Measurements from ENCODE around the gene YIPF4. TPM values are rescaled to one million over a fixed set of nuclear protein-coding genes. Genes with fewer than 3 reads are reported as not detected.
A peak's percentile ranks its signal among the peaks of the same experiment; 100 is the strongest.

Gene YIPF4
- total and polyA plus RNA-seq, 2 of the 8 experiments (the other 6 are each of a cell fraction or from before 2014, with no cell fraction given), result 2.9 to 21.4 TPM

- H3K23ac ChIP-seq (ENCODE audit: insufficient read length), result no peak overlapping the region
- H4K8ac ChIP-seq (ENCODE audit: extremely low read depth, insufficient read depth, low read length), result peak overlapping the region; percentile 86; the same call in 1 of the 2 replicates
- H3K56ac ChIP-seq (replicated peaks; ENCODE audit: insufficient read length, low read depth, low read length), result peak overlapping the region; percentile 3
- peaks cover 3 to 7% of the 10 kb centered on the region in 2 experiments for H4K20me1 ChIP-seq (replicated peaks in 1 of 2; ENCODE audit: control insufficient read depth in 1 of 2, insufficient read depth in 2 of 2, low read length in 2 of 2)
- 12% methylated on average over 10 of the region's 10 CpGs; no CpG with 5 or more reads in 1 of the 2 experiments for WGBS, 2 experiments (ENCODE audit: extremely low coverage in 1 of 2, insufficient coverage in 1 of 2, insufficient read length in 1 of 2, insufficient replicate concordance in 2 of 2, low coverage in 1 of 2, low lambda C conversion rate in 2 of 2, missing lambda C conversion rate in 1 of 2)
- peak overlapping the region; percentile 47 for H2AFZ ChIP-seq (ENCODE audit: low read length)
- CTCF ChIA-PET (ENCODE audit: partially characterized antibody), result no interaction called here
- no peaks in the 10 kb centered on the region for H3K36me3 ChIP-seq (ENCODE audit: control insufficient read depth in 2 of 4, insufficient read depth in 4 of 4, low read length in 3 of 4)
- POLR2A ChIA-PET (ENCODE audit: partially characterized antibody), result interaction anchor here (0.5 to 2.0 kb wide), 7 partner anchors 8 to 328 kb away, joined by 3 to 8 read pairs (median 3); partner anchors contain the start of genes SLC30A6 and YIPF4
- peak overlapping the region; percentile 83 for H3K18ac ChIP-seq (ENCODE audit: extremely low read depth, low read length)
- H4K91ac ChIP-seq (replicated peaks; ENCODE audit: insufficient read length, low read length), result peak overlapping the region; percentile 69
- peak overlapping the region; percentile 87; the same call in 1 of the 2 replicates for H2BK5ac ChIP-seq (ENCODE audit: low read depth, low read length)
- no peak overlapping the region for H2AK5ac ChIP-seq (ENCODE audit: low read depth, low read length)
- peak overlapping the region; percentile 75 to 97 (median 96) for H3K4me3 ChIP-seq (ENCODE audit: extremely low read depth in 1 of 4, insufficient read depth in 2 of 4, low read depth in 3 of 4, low read length in 4 of 4)
- no peak overlapping the region for H2BK12ac ChIP-seq (ENCODE audit: low read depth, low read length)
- peak overlapping the region; percentile 46 for H4K5ac ChIP-seq (ENCODE audit: insufficient read length, low read depth, low read length)
- H3K4me1 ChIP-seq (replicated peaks in 1 of 4; ENCODE audit: control insufficient read depth in 3 of 4, insufficient read depth in 4 of 4, low read length in 3 of 4), result peaks cover 0 to 7% (median 3%) of the 10 kb centered on the region in 4 experiments; a peak in 4 of 7 replicates
- DNase-seq (ENCODE audit: low read depth in 1 of 2, low spot score in 2 of 2) (no peak), FAIRE-seq (no peak)
- H3K79me2 ChIP-seq (ENCODE audit: control insufficient read depth in 1 of 2, insufficient read depth in 2 of 2, low read length in 2 of 2), result peaks cover 11 to 33% of the 10 kb centered on the region in 2 experiments; a peak in 3 of 4 replicates
- H3K27ac ChIP-seq (ENCODE audit: low read depth, low read length), result peak overlapping the region; percentile 83
- H3K4ac ChIP-seq (replicated peaks; ENCODE audit: insufficient read length, low read depth, low read length), result peak overlapping the region; percentile 3
- peak overlapping the region; percentile 82 to 85 for H3K4me2 ChIP-seq (ENCODE audit: insufficient read depth in 1 of 2, low read depth in 2 of 2, low read length in 2 of 2)
- peak overlapping the region; percentile 73 to 92 (median 84) for H3K9ac ChIP-seq (replicated peaks in 1 of 4; ENCODE audit: extremely low read depth in 1 of 4, low read depth in 3 of 4, low read length in 3 of 4)
- H2BK120ac ChIP-seq (replicated peaks; ENCODE audit: low read depth, low read length), result no peak overlapping the region
- H2BK20ac ChIP-seq (ENCODE audit: low read length), result no peak overlapping the region
- peaks cover 6% of the 10 kb centered on the region; the same call in 1 of the 2 replicates for H3K23me2 ChIP-seq (ENCODE audit: low read depth, low read length)
- H3K27me3 ChIP-seq (replicated peaks in 1 of 4; ENCODE audit: control insufficient read depth in 3 of 4, extremely low read depth in 1 of 4, insufficient read depth in 3 of 4, low read length in 3 of 4), result no peaks in the 10 kb centered on the region
- no peaks in the 10 kb centered on the region for H3K79me1 ChIP-seq (ENCODE audit: low read depth, low read length)
- no peak overlapping the region for H2BK15ac ChIP-seq (ENCODE audit: low read length)
- no peaks in the 10 kb centered on the region for H3K9me3 ChIP-seq (ENCODE audit: insufficient read depth in 2 of 2, low read depth in 1 of 2, low read length in 1 of 2)
- no peak overlapping the region for H3K14ac ChIP-seq (ENCODE audit: insufficient read length)
- no peak for TF ChIP-seq JUND (IDR thresholded peaks at IDR 0.05; ENCODE audit: low read length)
- no peak for TF ChIP-seq RBBP5 (IDR thresholded peaks at IDR 0.05; ENCODE audit: borderline replicate concordance, low read depth, low read length)
- no peak for TF ChIP-seq EZH2 (IDR thresholded peaks at IDR 0.05; ENCODE audit: low read depth, low read length, severe bottlenecking)
- no peak for TF ChIP-seq MAFK (IDR thresholded peaks at IDR 0.05; ENCODE audit: low read depth, low read length)
These were observed 78.4 kb downstream of the YIPF4 start for GRCh38 chr2:32355976-32356680.

Measured in H1 (cell line).